Activated CD8-positive, alpha-beta T cell treated with anti-CD3 and anti-CD28 coated beads for 36 hours (primary cell): Measurements from ENCODE around the gene DGKD. TPM values are rescaled to one million over a fixed set of nuclear protein-coding genes. Genes with fewer than 3 reads are reported as not detected.

Experiments
- ATAC-seq: fragments of 200-7000 bp; cut with Tn5 transposase; one replicate; pipeline ENCODE4 v1.10.0; 2021; ENCODE audit warnings: mild to moderate bottlenecking, moderate library complexity
- CTCF ChIA-PET: fragments of 350-600 bp; sonication (Branson Sonifier 250); formaldehyde crosslinking; loops from one replicate; lab custom pipeline; 2021; ENCODE audit warnings: antibody characterized with exemption; lab: Charles Lee
- POLR2A ChIA-PET: fragments of 350-600 bp; sonication (Branson Sonifier 250); formaldehyde crosslinking; loops from one replicate; lab custom pipeline; 2021; ENCODE audit warnings: antibody characterized with exemption; lab: Charles Lee
- DNase-seq: peaks from one replicate; pipeline ENCODE4 v3.0.0-alpha.2; 2020
- H3K27ac Mint-ChIP-seq: one replicate; pipeline ENCODE4 v1.8.0; 2021; ENCODE audit warnings: mild to moderate bottlenecking, mixed read lengths
- H3K27me3 Mint-ChIP-seq: one replicate; pipeline ENCODE4 v1.8.0; 2021; ENCODE audit warnings: mixed read lengths
- H3K36me3 Mint-ChIP-seq: one replicate; pipeline ENCODE4 v1.8.0; 2021; ENCODE audit warnings: low read depth, mixed read lengths
- H3K4me1 Mint-ChIP-seq: one replicate; pipeline ENCODE4 v1.8.0; 2021; ENCODE audit warnings: low read depth, mixed read lengths
- H3K4me3 Mint-ChIP-seq: one replicate; pipeline ENCODE4 v1.8.0; 2021; ENCODE audit warnings: mild to moderate bottlenecking, moderate library complexity, mixed read lengths
- H3K9me3 Mint-ChIP-seq: one replicate; pipeline ENCODE4 v1.8.0; 2021; ENCODE audit warnings: mixed read lengths
- intact Hi-C: fragments of 100-400 bp; cut with micrococcal nuclease; formaldehyde crosslinking; loops from one replicate; pipeline ENCODE4 v1.10.0; 2022
- total RNA-seq, 2 experiments: library from RNA; stranded (reverse); gene quantifications; one replicate each; pipeline ENCODE4 v1.2.3, GENCODE V29; 2021
- TF ChIP-seq, protein P1 (sequence below): fragments of 200-600 bp; IDR thresholded peaks from one replicate; pipeline ENCODE4 v1.8.0; 2022; ENCODE audit warnings: antibody characterized with exemption, mild to moderate bottlenecking

The DGKD gene
- total RNA-seq, 2 experiments from 2014 or later: 89.6 to 99.5 TPM

DNA sequence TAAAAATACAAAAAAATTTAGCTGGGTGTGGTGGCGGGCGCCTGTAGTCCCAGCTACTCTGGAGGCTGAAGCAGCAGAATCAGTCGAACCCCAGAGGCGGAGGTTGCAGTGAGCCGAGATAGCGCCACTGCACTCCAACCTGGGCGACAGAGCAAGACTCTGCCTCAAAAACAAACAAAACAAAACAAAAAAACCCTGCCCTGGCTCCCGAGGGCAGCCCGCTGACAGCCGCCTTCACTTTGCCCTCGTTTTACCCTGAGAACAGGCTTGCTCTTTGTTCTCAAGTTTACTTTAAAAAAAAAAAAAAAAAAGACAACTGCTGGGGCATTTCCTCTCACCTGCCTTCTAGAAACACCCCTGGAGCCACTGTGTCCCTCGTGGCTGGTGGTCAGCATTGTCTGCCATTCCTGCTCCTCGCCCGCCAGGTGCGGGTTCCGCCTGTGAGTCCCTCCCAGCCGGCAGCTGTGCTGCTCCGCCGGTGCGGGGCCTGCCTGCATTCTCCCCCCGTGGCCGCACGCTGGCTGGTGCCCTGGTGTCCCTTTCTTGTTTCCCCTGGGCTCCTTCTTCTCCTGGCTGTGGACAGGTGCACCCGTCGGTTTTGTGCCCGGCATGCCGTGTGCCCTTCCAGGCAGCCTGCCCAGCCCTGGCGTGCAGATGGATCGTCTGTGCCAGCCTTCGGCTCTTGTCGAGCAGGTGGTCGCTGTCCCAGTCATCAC is 106.6 kb downstream of the DGKD start:
- POLR2A ChIA-PET: no interaction called here

DNA sequence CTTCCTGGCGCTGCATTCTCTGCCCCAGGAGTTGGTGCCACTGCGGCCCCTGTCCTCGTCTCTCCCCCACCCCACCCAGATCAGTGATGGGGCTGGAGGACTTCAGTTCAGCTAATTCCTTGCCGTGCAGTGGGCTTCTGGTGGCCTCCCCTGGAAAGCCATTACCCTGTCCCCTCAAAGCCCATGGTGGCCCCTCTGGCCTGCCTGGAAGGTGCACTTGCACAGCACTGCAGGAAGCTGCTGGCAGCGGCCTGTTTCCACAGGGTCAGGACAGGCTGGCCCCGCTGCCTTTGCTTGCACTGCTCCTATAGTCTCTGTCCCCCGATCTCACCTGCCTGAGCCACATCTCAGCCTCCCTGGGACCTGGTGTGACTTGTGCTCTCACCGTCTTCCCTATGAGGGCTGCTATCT is 107.2 kb downstream of the DGKD start:
- Mint-ChIP-seq H3K4me3 (no peak overlapping the region), H3K27ac (no peak overlapping the region), H3K4me1 (no peaks in the 10 kb centered on the region), H3K27me3 (no peaks in the 10 kb centered on the region), H3K36me3 (peaks cover 38% of the 10 kb centered on the region), H3K9me3 (no peaks in the 10 kb centered on the region)
- ChIA-PET CTCF (interaction anchor here (1.2 kb wide), 1 partner anchor 18 kb away, joined by 5 read pairs; no protein-coding TSS in a partner anchor), POLR2A (no interaction called here)
- intact Hi-C loops: no loop called here
- no peak for DNase-seq
- TF ChIP-seq, protein P1, sequence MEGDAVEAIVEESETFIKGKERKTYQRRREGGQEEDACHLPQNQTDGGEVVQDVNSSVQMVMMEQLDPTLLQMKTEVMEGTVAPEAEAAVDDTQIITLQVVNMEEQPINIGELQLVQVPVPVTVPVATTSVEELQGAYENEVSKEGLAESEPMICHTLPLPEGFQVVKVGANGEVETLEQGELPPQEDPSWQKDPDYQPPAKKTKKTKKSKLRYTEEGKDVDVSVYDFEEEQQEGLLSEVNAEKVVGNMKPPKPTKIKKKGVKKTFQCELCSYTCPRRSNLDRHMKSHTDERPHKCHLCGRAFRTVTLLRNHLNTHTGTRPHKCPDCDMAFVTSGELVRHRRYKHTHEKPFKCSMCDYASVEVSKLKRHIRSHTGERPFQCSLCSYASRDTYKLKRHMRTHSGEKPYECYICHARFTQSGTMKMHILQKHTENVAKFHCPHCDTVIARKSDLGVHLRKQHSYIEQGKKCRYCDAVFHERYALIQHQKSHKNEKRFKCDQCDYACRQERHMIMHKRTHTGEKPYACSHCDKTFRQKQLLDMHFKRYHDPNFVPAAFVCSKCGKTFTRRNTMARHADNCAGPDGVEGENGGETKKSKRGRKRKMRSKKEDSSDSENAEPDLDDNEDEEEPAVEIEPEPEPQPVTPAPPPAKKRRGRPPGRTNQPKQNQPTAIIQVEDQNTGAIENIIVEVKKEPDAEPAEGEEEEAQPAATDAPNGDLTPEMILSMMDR: no peak
- no peak for ATAC-seq

More for the DNA sequence above, 106.6 kb downstream of the DGKD start:
- H3K4me3 Mint-ChIP-seq: no peak overlapping the region
- ATAC-seq: no peak
- H3K27me3 Mint-ChIP-seq: no peaks in the 10 kb centered on the region
- no peaks in the 10 kb centered on the region for H3K4me1 Mint-ChIP-seq
- intact Hi-C loops: no loop called here
- H3K9me3 Mint-ChIP-seq: no peaks in the 10 kb centered on the region
- TF ChIP-seq, protein P1: no peak
- H3K36me3 Mint-ChIP-seq: peaks cover 36% of the 10 kb centered on the region
- no peak overlapping the region for H3K27ac Mint-ChIP-seq
- DNase-seq: no peak
- CTCF ChIA-PET: no interaction called here

DNA sequence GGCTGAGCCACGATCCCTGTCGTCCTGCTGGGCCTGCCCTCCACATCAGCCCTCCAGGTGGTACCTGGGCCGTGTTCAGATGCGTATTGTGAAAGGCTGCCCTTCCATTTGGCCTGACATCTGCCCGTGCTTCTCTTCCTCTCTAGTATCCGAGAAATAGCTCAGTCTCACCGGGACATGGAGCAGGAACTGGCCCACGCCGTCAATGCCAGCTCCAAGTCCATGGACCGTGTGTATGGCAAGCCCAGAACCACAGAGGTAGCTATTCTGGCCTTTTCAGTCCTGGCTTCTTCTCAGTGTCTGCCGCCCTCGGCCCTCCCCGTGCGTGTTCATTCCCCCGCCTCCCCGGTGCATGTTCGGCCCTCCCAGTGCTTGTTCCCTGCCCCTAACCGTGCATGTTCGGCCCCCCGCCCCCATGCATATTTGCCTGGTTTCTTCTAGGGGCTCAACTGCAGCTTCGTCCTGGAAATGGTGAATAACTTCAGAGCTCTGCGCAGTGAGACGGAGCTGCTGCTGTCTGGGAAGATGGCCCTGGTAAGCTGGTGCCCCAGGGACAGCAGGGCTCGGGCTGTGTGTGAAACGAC is 108.0 kb downstream of the DGKD start:
- H3K4me1 Mint-ChIP-seq: no peaks in the 10 kb centered on the region
- no peaks in the 10 kb centered on the region for H3K9me3 Mint-ChIP-seq
- no peaks in the 10 kb centered on the region for H3K27me3 Mint-ChIP-seq
- peaks cover 36% of the 10 kb centered on the region for H3K36me3 Mint-ChIP-seq
- no peak overlapping the region for H3K27ac Mint-ChIP-seq
- no peak overlapping the region for H3K4me3 Mint-ChIP-seq
- intact Hi-C loops: no loop called here
- POLR2A ChIA-PET: no interaction called here
- DNase-seq (no peak), ATAC-seq (no peak)
- CTCF ChIA-PET: interaction anchor here (1.2 kb wide), 1 partner anchor 19 kb away, joined by 5 read pairs; no protein-coding TSS in a partner anchor
- TF ChIP-seq, protein P1: no peak

DNA sequence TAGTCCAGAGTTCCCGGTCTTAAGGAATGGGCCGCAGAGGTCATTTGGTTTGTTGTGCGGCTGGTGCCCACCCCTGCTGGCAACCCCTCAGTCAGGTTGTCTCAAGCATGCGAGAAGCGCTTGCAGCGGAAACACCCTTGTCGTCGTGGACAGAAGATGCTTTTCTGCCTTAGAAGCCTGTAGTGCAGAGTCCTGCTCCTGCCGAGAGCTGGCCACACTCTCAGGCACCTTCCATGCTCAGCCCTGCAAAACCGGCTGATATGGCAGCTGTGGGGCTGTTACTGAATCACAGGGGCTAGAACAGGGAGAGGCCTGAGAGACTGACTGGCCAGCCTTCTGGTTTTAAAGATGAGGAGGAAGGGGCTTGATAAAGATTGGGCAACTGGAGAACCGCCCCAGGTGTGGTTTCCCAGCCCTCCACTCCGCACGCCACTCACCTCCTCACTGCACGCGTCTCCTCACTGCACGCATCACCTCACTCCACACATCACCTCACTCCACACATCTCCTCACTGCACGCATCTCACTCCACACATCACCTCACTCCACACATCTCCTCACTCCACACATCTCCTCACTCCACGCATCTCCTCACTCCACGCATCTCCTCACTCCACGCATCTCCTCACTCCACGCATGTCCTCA is 108.7 kb downstream of the DGKD start:
- DNase-seq (no peak), ATAC-seq (no peak)
- POLR2A ChIA-PET: no interaction called here
- no peaks in the 10 kb centered on the region for H3K27me3 Mint-ChIP-seq
- intact Hi-C loops: no loop called here
- H3K4me3 Mint-ChIP-seq: no peak overlapping the region
- H3K27ac Mint-ChIP-seq: no peak overlapping the region
- H3K4me1 Mint-ChIP-seq: no peaks in the 10 kb centered on the region
- TF ChIP-seq, protein P1: no peak
- CTCF ChIA-PET: interaction anchor here (1.2 kb wide), 1 partner anchor 20 kb away, joined by 5 read pairs; no protein-coding TSS in a partner anchor
- H3K36me3 Mint-ChIP-seq: peaks cover 32% of the 10 kb centered on the region
- H3K9me3 Mint-ChIP-seq: no peaks in the 10 kb centered on the region

DNA sequence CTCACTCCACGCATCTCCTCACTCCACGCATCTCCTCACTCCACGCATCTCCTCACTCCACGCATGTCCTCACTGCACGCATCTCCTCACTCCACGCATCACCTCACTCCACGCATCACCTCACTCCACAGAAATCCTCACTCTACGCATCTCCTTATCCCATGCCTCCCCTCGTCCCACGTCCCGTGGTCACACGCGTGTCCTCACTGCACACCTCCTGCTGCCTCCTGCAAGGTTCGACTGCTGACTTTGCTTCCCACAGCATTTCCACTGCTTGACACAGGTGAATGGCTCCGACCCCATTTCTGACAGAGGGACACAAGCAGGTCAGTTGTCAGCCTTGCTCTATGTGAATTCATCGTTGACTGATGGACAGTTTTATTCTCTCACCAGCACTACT is 109.3 kb downstream of the DGKD start:
- Mint-ChIP-seq H3K27ac (no peak overlapping the region), H3K36me3 (peaks cover 36% of the 10 kb centered on the region), H3K4me1 (no peaks in the 10 kb centered on the region), H3K4me3 (no peak overlapping the region), H3K9me3 (no peaks in the 10 kb centered on the region), H3K27me3 (no peaks in the 10 kb centered on the region)
- intact Hi-C loops: no loop called here
- POLR2A ChIA-PET: no interaction called here
- ATAC-seq (no peak), DNase-seq (no peak)
- TF ChIP-seq, protein P1: no peak
- CTCF ChIA-PET: no interaction called here
